ENCODE measurements around the gene ARHGAP28. TPM values are rescaled to one million over a fixed set of nuclear protein-coding genes. Genes with fewer than 3 reads are reported as not detected.

The ARHGAP28 gene
- total and polyA plus RNA-seq, 2 of the 13 experiments (the other 11 are each of a cell fraction or from before 2014, with no cell fraction given): not detected

DNA sequence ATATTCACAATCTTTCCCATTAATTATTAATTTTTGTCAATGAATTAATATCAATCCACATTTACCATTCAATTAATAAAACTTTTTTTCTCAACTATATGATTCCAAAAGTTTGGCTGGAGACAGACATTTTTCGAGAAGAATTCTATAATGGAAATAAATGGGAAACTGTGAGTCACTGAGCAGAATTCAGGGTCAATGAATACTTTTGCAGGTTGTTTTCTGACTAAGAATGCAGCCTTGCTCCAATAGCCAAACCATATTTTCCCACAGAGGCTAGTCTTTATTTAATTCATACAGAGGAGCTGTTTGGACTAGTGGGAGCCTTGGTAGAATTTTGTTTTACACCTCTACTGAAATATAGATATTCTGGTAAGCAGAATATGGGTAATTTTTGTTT, 82.3 kb downstream of the ARHGAP28 start:
- intact Hi-C loops (cut with micrococcal nuclease; ENCODE audit: unreplicated experiment) (no loop called here), in situ Hi-C loops (cut with HindIII; ENCODE audit: extremely low pct_ligation_motif_present, low pct_unique_long_range_greater_than_20kb) (no loop called here)
- no TSS peak for BruUV-seq (replicated peaks)
- no peak overlapping the region for H3K4me3 ChIP-seq (replicated peaks in 1 of 3; ENCODE audit: insufficient read depth in 1 of 3, low read depth in 2 of 3, low read length in 3 of 3)
- H3K27ac ChIP-seq (ENCODE audit: extremely low read length, insufficient read depth, low read length): no peak overlapping the region
- 0% methylated on average over 1 of the region's 1 CpG for WGBS (ENCODE audit: low lambda C conversion rate)
- H3K4me2 ChIP-seq (ENCODE audit: low read depth, low read length): no peak overlapping the region
- DNase-seq (ENCODE audit: low spot score) (no peak), FAIRE-seq (no peak), ATAC-seq (no peak)
- no peaks in the 10 kb centered on the region for H3K4me1 ChIP-seq (ENCODE audit: insufficient read depth, low read length)
- CTCF ChIA-PET (ENCODE audit: low intra/inter-chr PET ratio, low total read pairs): no interaction called here
- no peaks in the 10 kb centered on the region for H3K9me3 ChIP-seq (ENCODE audit: low read length)
- no peak for TF ChIP-seq ZNF737 (CRISPR knock-in tag; IDR thresholded peaks at IDR 0.05; ENCODE audit: borderline replicate concordance)
- H4K20me1 ChIP-seq (ENCODE audit: insufficient read depth, low read length): no peaks in the 10 kb centered on the region
- 0 out of 5 replicates have a peak, but pooled peaks cover 0 to 5% of the 10 kb centered on the region in 2 experiments for H3K27me3 ChIP-seq (ENCODE audit: control insufficient read depth in 1 of 2, insufficient read depth in 2 of 2, low read length in 2 of 2)
- no peak overlapping the region for H2AFZ ChIP-seq (ENCODE audit: low read length)
- H3K79me2 ChIP-seq (ENCODE audit: insufficient read depth, low read length): no peaks in the 10 kb centered on the region
- POLR2A ChIA-PET: no interaction called here
- H3K9ac ChIP-seq (ENCODE audit: insufficient read depth, low read depth, low read length): no peak overlapping the region
- H3K36me3 ChIP-seq (replicated peaks in 1 of 2; ENCODE audit: control insufficient read depth in 1 of 2, insufficient read depth in 2 of 2, low read length in 2 of 2): no peaks in the 10 kb centered on the region

DNA sequence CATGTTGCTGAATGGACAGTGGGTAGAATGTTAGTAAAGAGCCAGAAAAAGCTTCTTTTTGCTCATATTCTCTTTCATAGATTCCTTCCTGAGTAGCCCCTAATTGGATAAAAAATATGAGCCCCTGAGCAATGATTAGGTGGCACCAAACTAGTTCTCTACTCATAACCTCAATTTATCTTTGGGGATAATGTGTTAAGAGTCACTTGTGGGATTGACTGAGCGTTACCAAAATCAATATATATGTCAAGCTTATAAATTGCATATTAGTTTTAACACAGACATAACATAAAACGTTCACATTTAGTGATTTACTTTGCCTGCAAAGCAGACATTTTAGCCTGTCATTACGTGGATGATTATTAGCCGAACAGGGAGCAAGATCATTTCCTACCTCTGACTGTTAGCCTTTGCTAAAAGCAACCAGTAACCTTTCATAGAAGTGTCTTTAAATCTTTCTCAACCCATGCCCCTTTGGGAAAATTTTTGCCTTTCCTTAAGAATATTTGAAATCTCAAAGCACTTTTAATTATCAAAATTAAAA, 85.4 kb downstream of the ARHGAP28 start:
- ChIA-PET POLR2A (no interaction called here), CTCF (ENCODE audit: low intra/inter-chr PET ratio, low total read pairs) (no interaction called here)
- BruUV-seq (replicated peaks): no TSS peak
- no peak overlapping the region for H3K27ac ChIP-seq (ENCODE audit: extremely low read length, insufficient read depth, low read length)
- no peaks in the 10 kb centered on the region for H3K4me1 ChIP-seq (ENCODE audit: insufficient read depth, low read length)
- H3K4me3 ChIP-seq (replicated peaks in 1 of 3; ENCODE audit: insufficient read depth in 1 of 3, low read depth in 2 of 3, low read length in 3 of 3): no peak overlapping the region
- H3K9ac ChIP-seq (ENCODE audit: insufficient read depth, low read depth, low read length): no peak overlapping the region
- no peaks in the 10 kb centered on the region for H3K9me3 ChIP-seq (ENCODE audit: low read length)
- no peaks in the 10 kb centered on the region for H3K27me3 ChIP-seq (ENCODE audit: control insufficient read depth in 1 of 2, insufficient read depth in 2 of 2, low read length in 2 of 2)
- no peaks in the 10 kb centered on the region for H3K79me2 ChIP-seq (ENCODE audit: insufficient read depth, low read length)
- ATAC-seq (no peak), FAIRE-seq (no peak), DNase-seq (ENCODE audit: low spot score) (no peak)
- H3K36me3 ChIP-seq (replicated peaks in 1 of 2; ENCODE audit: control insufficient read depth in 1 of 2, insufficient read depth in 2 of 2, low read length in 2 of 2): no peaks in the 10 kb centered on the region
- 2% methylated on average over 4 of the region's 4 CpGs for WGBS (ENCODE audit: low lambda C conversion rate)
- in situ Hi-C loops (cut with HindIII; ENCODE audit: extremely low pct_ligation_motif_present, low pct_unique_long_range_greater_than_20kb): no loop called here
- intact Hi-C loops (cut with micrococcal nuclease; ENCODE audit: unreplicated experiment): no loop called here
- TF ChIP-seq BRD4 (CRISPR knock-in tag; IDR thresholded peaks at IDR 0.05) (no peak), JUND (CRISPR knock-in tag; IDR thresholded peaks at IDR 0.05) (no peak), TCF7 (IDR thresholded peaks at IDR 0.05; ENCODE audit: low read depth) (no peak)
- H4K20me1 ChIP-seq (ENCODE audit: insufficient read depth, low read length): no peaks in the 10 kb centered on the region
- no peak overlapping the region for H2AFZ ChIP-seq (ENCODE audit: low read length)
- no peak overlapping the region for H3K4me2 ChIP-seq (ENCODE audit: low read depth, low read length)

All from HepG2 (cell line).